ENCODE measurements around the gene POMT1.

The POMT1 gene

GRCh38 chr9:131477367-131477766, 25.4 kb upstream of the POMT1 start:
- FAIRE-seq (no peak), DNase-seq (ENCODE audit: insufficient read length, low spot score) (no peak)
- no peak for TF ChIP-seq CTCF (IDR thresholded peaks at IDR 0.05; ENCODE audit: insufficient read depth, missing control alignments)

GRCh38 chr9:131477816-131478419, 24.8 kb upstream of the POMT1 start:
- DNase-seq (ENCODE audit: insufficient read length, low spot score) (no peak), FAIRE-seq (no peak)
- no peak for TF ChIP-seq CTCF (IDR thresholded peaks at IDR 0.05; ENCODE audit: insufficient read depth, missing control alignments)

- DNase-seq (ENCODE audit: insufficient read length, low spot score) (peak; percentile 64), FAIRE-seq (no peak)
- TF ChIP-seq CTCF (IDR thresholded peaks at IDR 0.05; ENCODE audit: insufficient read depth, missing control alignments): peak; percentile 58
These were observed 24.3 kb upstream of the POMT1 start for GRCh38 chr9:131478421-131478868.

- DNase-seq (ENCODE audit: insufficient read length, low spot score) (no peak), FAIRE-seq (no peak)
- no peak for TF ChIP-seq CTCF (IDR thresholded peaks at IDR 0.05; ENCODE audit: insufficient read depth, missing control alignments)
These were observed 23.8 kb upstream of the POMT1 start for GRCh38 chr9:131478911-131479310.

GRCh38 chr9:131480258-131480657, 22.5 kb upstream of the POMT1 start:
- TF ChIP-seq CTCF (IDR thresholded peaks at IDR 0.05; ENCODE audit: insufficient read depth, missing control alignments): no peak
- no peak for FAIRE-seq
- DNase-seq (ENCODE audit: insufficient read length, low spot score): no peak

- no peak for DNase-seq (ENCODE audit: insufficient read length, low spot score)
- no peak for TF ChIP-seq CTCF (IDR thresholded peaks at IDR 0.05; ENCODE audit: insufficient read depth, missing control alignments)
- no peak for FAIRE-seq
These were observed 21.0 kb upstream of the POMT1 start for GRCh38 chr9:131481441-131482342.
